ENCODE measurements around the gene GDF11.

GDF11 gene

DNA sequence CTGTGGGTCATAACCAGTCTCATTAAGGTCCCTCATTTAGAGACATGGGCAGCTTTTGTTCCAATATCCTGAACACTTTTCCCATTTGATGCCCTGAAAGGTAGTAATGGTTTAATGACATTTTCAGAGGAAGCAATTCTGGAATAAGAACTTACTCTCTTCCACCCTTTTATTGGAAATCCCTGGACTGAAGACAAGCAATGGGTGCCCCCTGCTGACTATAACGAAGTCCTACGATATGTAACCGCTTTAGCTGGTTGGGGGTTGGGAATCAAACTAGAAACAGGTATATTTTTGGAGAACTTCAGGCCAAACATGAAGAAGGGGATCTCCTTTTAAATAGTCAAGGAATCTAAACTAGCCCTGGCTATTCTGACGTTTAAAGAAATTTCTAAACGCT, 54.1 kb downstream of the GDF11 start:
- Histone ChIP-seq H3K4me3 (ENCODE audit: low read length in 2 of 2) (no peak overlapping the region), H3K27ac (ENCODE audit: low read length) (no peak overlapping the region), H3K36me3 (ENCODE audit: control insufficient read depth in 2 of 2, insufficient read depth in 2 of 2, low read length in 2 of 2) (peaks cover 14 to 52% of the 10 kb centered on the region in 2 donors)

DNA sequence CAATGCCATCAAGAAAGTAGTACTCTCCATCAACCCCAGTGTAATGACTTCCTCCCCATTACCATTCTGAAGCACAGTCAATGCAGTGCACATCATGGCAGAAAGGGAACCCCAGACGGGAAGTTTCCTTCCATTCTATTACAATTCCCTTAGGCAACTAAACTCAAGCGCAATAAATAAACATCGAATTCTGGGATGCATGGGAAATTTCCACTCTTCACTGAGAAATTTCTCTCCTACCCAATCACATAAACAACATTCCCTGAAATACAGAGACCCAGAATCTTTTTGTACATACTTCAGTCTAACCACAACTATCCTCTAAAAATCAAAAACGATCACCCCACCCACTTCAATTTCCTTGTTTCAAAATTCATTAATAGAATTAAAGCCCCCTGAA, 54.6 kb downstream of the GDF11 start:
- Histone ChIP-seq H3K36me3 (ENCODE audit: control insufficient read depth in 2 of 2, insufficient read depth in 2 of 2, low read length in 2 of 2) (peaks cover 14 to 51% of the 10 kb centered on the region in 2 donors), H3K27me3 (ENCODE audit: control insufficient read depth in 1 of 2, insufficient read depth in 2 of 2, low read length in 2 of 2) (no peaks in the 10 kb centered on the region), H3K9me3 (ENCODE audit: control insufficient read depth in 2 of 2, low read length in 2 of 2) (no peaks in the 10 kb centered on the region), H3K4me3 (ENCODE audit: low read length in 2 of 2) (no peak overlapping the region), H3K4me1 (ENCODE audit: control insufficient read depth, insufficient read depth, low read length) (no peaks in the 10 kb centered on the region), H3K9ac (ENCODE audit: low read length in 2 of 2) (no peak overlapping the region), H3K27ac (ENCODE audit: low read length) (no peak overlapping the region)

More for the DNA sequence above, 54.1 kb downstream of the GDF11 start:
- no peak overlapping the region for H3K9ac ChIP-seq (ENCODE audit: low read length in 2 of 2)
- no peaks in the 10 kb centered on the region for H3K9me3 ChIP-seq (ENCODE audit: control insufficient read depth in 2 of 2, low read length in 2 of 2)
- no peaks in the 10 kb centered on the region for H3K4me1 ChIP-seq (ENCODE audit: control insufficient read depth, insufficient read depth, low read length)
- H3K27me3 ChIP-seq (ENCODE audit: control insufficient read depth in 1 of 2, insufficient read depth in 2 of 2, low read length in 2 of 2) = no peaks in the 10 kb centered on the region
